Gastroesophageal sphincter (tissue), 4 donors: ENCODE measurements around the gene UBAP1L. TPM values are rescaled to one million over a fixed set of nuclear protein-coding genes. Genes with fewer than 3 reads are reported as not detected.
A peak's percentile ranks its signal among the peaks of the same experiment; 100 is the strongest.

ENCODE experiments used
- ATAC-seq: fragments of 150-250 bp; one replicate; pipeline ENCODE4 v1.9.1; 2016; ENCODE audit warnings: mild to moderate bottlenecking, moderate library complexity
- H3K27ac ChIP-seq, 4 donors: fragments of 200-600 bp; sonication (generic) in 3 of 4; 1 replicate in 3 of 4; 2 replicates in 1 of 4; pipeline ENCODE4 v1.5.1; 2016 to 2019
- H3K27me3 ChIP-seq: fragments of 200-600 bp; sonication (generic); one replicate; pipeline ENCODE4 v1.5.1; 2019
- H3K36me3 ChIP-seq, 2 donors: fragments of 200-600 bp; sonication (generic); one replicate each; pipeline ENCODE4 v1.5.1; 2019; ENCODE audit warnings: control low read depth in 1 of 2
- H3K4me1 ChIP-seq, 3 donors: fragments of 200-600 bp; sonication (generic); 1 replicate in 2 of 3; 2 replicates in 1 of 3; pipeline ENCODE4 v1.5.1; 2016 to 2019; ENCODE audit warnings: control low read depth in 2 of 3
- H3K4me3 ChIP-seq, 2 donors: fragments of 200-600 bp; sonication (generic); one replicate each; pipeline ENCODE4 v1.5.1; 2019; ENCODE audit warnings: mild to moderate bottlenecking in 1 of 2, moderate library complexity in 1 of 2
- H3K9me3 ChIP-seq, 3 donors: fragments of 200-600 bp; sonication (generic); one replicate each; pipeline ENCODE4 v1.5.1; 2017 to 2019; ENCODE audit warnings: control low read depth in 2 of 3
- EP300 ChIP-seq: sonication (generic); formaldehyde crosslinking; IDR thresholded peaks from one replicate; pipeline ENCODE4 v1.6.1; 2017; ENCODE audit warnings: antibody characterized with exemption, mild to moderate bottlenecking
- POLR2A ChIP-seq, 2 donors: fragments of 450-650 bp; IDR thresholded peaks; one replicate each; pipeline ENCODE4 v1.6.1; 2017; ENCODE audit warnings: antibody characterized with exemption in 2 of 2, mild to moderate bottlenecking in 2 of 2, moderate library complexity in 1 of 2
- POLR2AphosphoS5 ChIP-seq: sonication (generic); formaldehyde crosslinking; IDR thresholded peaks from one replicate; pipeline ENCODE4 v1.6.1; 2017; ENCODE audit warnings: antibody characterized with exemption
- WGBS, 2 donors: methylation state at CpG; one replicate each; pipeline ENCODE4 v1.1.5; 2018; ENCODE audit warnings: low coverage in 1 of 2; 5-methylcytosine and 5-hydroxymethylcytosine counted together
- total RNA-seq, 4 donors: library from RNA; depleted of rRNA; stranded (reverse); fragments of >200 nt; gene quantifications; one replicate each; pipeline ENCODE4 v1.1.0, GENCODE V29; 2016
- TF ChIP-seq, protein P1 (sequence below), 4 experiments: fragments of 200-600 bp in 2 of 4; fragments of 450-650 bp in 2 of 4; sonication (generic) in 1 of 4; IDR thresholded peaks; one replicate each; pipeline ENCODE4 v1.5.1; 2017 to 2019; ENCODE audit warnings: antibody characterized with exemption in 4 of 4, mild to moderate bottlenecking in 2 of 4, moderate library complexity in 2 of 4

Gene UBAP1L
- total RNA-seq, 4 donors from 2014 or later, result 0.12 to 7.5 (median 3.0) TPM

DNA sequence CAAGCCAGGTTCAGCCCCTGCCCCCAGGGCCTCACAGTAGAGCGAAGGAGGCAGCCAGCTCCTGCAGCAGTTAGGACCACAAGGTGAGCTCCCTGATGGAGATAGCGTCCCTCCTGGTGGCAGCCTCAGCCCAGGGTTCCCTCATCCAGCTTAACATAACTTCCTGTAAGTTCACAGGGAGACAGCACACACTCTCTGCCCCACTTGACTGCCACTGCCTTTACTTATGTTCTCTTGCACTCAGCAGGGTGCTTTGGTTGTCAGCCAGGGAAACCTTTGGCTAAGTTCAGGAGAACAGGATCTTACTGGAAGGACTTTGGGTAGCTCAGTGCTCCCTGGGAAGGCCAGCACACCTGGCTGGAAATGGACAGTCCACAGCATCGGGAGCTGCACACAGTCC lies 27.6 kb downstream of the UBAP1L start:
- 17% methylated on average over 1 of the region's 3 CpGs; no CpG with 5 or more reads in 1 of the 2 donors for WGBS, 2 donors
- Histone ChIP-seq H3K4me3 (no peak overlapping the region), H3K36me3 (no peaks in the 10 kb centered on the region), H3K27ac (peak overlapping the region; percentile 88 to 98 (median 90)), H3K4me1 (peaks cover 11 to 100% (median 55%) of the 10 kb centered on the region in 3 donors), H3K9me3 (no peaks in the 10 kb centered on the region), H3K27me3 (no peaks in the 10 kb centered on the region)
- peak; percentile 22 for TF ChIP-seq POLR2AphosphoS5
- TF ChIP-seq, protein P1, sequence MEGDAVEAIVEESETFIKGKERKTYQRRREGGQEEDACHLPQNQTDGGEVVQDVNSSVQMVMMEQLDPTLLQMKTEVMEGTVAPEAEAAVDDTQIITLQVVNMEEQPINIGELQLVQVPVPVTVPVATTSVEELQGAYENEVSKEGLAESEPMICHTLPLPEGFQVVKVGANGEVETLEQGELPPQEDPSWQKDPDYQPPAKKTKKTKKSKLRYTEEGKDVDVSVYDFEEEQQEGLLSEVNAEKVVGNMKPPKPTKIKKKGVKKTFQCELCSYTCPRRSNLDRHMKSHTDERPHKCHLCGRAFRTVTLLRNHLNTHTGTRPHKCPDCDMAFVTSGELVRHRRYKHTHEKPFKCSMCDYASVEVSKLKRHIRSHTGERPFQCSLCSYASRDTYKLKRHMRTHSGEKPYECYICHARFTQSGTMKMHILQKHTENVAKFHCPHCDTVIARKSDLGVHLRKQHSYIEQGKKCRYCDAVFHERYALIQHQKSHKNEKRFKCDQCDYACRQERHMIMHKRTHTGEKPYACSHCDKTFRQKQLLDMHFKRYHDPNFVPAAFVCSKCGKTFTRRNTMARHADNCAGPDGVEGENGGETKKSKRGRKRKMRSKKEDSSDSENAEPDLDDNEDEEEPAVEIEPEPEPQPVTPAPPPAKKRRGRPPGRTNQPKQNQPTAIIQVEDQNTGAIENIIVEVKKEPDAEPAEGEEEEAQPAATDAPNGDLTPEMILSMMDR (IDR thresholded peaks at IDR 0.05), result no peak
- ATAC-seq, result peak; percentile 0

DNA sequence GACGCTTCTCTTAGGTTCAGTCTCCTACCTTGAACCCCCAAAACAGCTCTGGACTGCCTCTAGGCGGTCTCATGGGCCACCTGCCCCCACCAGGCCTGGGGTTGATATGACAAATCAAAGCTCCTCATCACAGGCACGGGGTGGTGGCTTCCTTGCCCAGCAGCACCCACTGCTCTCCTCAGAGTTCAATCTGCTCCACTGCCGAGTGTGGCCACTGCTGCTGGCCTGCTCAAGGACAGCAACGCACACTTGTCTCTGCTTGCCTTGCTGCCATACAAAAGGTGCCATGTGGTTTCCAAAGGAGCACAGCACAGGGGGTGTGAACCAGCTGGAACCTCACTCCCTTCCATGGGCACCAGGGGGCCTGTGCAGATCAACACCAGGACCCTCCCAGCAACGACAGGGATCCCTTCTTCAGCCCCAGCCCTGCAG lies 28.3 kb downstream of the UBAP1L start:
- Histone ChIP-seq H3K4me3 (no peak overlapping the region), H3K27ac (peak overlapping the region; percentile 88 to 98 (median 90)), H3K36me3 (no peaks in the 10 kb centered on the region), H3K27me3 (no peaks in the 10 kb centered on the region), H3K9me3 (no peaks in the 10 kb centered on the region), H3K4me1 (peaks cover 13 to 100% (median 58%) of the 10 kb centered on the region in 3 donors)
- no peak for TF ChIP-seq POLR2AphosphoS5
- TF ChIP-seq, protein P1 (IDR thresholded peaks at IDR 0.05), result peak in 2 of 4 experiments; percentile 21 to 22
- no peak for TF ChIP-seq EP300
- ATAC-seq, result no peak
- 67 to 100% methylated on average over 1 to 3 of the region's 6 CpGs for WGBS, 2 donors

DNA sequence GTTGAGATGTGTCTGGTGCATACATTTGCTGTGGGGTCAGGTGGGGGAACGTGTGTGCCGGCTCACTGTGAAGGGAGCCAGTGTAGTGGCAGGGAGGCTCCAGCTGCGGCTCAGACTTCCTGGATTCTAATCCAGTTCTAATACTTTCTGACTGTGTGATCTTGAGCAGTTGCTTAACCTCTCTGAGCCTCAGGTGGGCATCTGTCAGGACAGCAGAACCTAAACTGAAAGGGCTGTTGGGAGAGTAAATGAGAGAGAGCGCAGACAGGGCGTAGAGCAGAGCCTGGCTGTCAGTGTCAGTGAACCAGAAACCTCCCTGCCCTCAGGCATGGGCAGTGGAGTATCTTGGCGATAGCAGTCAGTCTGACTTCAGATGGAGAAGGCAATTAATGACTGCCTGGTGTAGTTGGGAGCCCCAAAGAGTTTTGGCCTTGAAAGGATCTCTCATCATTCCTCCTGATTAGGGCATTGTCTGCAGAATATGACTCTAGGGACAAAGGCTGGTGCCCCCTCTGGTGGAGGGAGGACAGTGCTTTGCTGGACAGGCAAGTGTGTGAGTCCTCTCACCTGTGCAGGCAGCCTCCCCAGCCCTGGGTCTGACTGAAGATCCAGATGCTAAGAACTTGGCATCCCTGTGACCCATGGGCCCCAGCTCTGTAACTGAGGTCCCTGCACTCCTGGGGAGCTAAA lies 28.9 kb downstream of the UBAP1L start:
- no peaks in the 10 kb centered on the region for H3K9me3 ChIP-seq
- H3K36me3 ChIP-seq, result no peaks in the 10 kb centered on the region
- H3K4me1 ChIP-seq, result peaks cover 13 to 100% (median 58%) of the 10 kb centered on the region in 3 donors
- H3K27ac ChIP-seq, result peak overlapping the region; percentile 88 to 98 (median 90)
- H3K27me3 ChIP-seq, result no peaks in the 10 kb centered on the region
- 50 to 100% methylated on average over 1 to 4 of the region's 6 CpGs for WGBS, 2 donors
- TF ChIP-seq, protein P1 (IDR thresholded peaks at IDR 0.05), result peak in 3 of 4 experiments; percentile 31 to 44 (median 41)
- TF ChIP-seq POLR2AphosphoS5, result no peak
- no peak overlapping the region for H3K4me3 ChIP-seq
- no peak for ATAC-seq

DNA sequence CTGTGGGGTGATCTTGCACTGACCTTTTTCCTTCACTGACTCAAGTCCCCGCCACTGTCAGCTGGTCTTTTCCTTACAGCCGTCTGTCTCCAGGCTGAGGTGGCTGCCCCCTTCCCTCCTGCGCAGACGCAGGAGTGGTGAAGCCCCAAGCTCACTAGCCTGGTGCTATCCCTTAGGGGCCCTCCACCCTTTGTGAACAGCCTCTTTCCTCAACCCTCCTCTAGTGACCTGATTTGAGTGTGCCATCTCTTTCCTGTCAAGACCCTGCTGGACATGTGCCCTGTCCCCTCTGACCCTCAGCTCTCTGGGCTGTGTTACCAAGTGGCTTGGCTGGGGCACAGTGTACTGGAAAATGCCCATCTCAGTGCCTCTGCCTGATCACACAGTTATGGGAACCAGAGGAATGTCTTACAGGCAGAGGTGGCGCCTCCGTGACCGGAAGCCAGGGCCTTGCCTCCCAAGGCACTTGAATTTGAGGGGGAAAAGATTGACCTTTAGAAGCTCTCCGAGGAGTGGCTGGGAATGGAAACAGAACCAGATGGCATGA lies 29.7 kb downstream of the UBAP1L start:
- no peaks in the 10 kb centered on the region for H3K27me3 ChIP-seq
- H3K9me3 ChIP-seq, result no peaks in the 10 kb centered on the region
- H3K4me3 ChIP-seq, result no peak overlapping the region
- H3K27ac ChIP-seq, result peak overlapping the region; percentile 88 to 98 (median 90)
- no peaks in the 10 kb centered on the region for H3K36me3 ChIP-seq
- TF ChIP-seq, protein P1 (IDR thresholded peaks at IDR 0.05), result no peak
- TF ChIP-seq POLR2A (IDR thresholded peaks at IDR 0.05), result no peak
- no peak for TF ChIP-seq EP300
- peak; percentile 78 for TF ChIP-seq POLR2AphosphoS5
- peaks cover 13 to 100% (median 58%) of the 10 kb centered on the region in 3 donors for H3K4me1 ChIP-seq
- no peak for ATAC-seq
- WGBS, 2 donors, result 46 to 80% methylated on average over 2 to 5 of the region's 8 CpGs
